ENCODE measurements around the gene CYP20A1. TPM values are rescaled to one million over a fixed set of nuclear protein-coding genes. Genes with fewer than 3 reads are reported as not detected.
A peak's percentile ranks its signal among the peaks of the same experiment; 100 is the strongest.
"Not testable (repeated sequence)": the region's sequence is repeated elsewhere in the genome, so short reads cannot be mapped to it uniquely, and the experiment has no call there.

The CYP20A1 gene, protein sequence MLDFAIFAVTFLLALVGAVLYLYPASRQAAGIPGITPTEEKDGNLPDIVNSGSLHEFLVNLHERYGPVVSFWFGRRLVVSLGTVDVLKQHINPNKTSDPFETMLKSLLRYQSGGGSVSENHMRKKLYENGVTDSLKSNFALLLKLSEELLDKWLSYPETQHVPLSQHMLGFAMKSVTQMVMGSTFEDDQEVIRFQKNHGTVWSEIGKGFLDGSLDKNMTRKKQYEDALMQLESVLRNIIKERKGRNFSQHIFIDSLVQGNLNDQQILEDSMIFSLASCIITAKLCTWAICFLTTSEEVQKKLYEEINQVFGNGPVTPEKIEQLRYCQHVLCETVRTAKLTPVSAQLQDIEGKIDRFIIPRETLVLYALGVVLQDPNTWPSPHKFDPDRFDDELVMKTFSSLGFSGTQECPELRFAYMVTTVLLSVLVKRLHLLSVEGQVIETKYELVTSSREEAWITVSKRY
- 10 to 100 TPM; 19.8 to 23.9 (median 23.1) TPM for polyA plus RNA-seq (ENCODE audit: insufficient read length in 4 of 4)

DNA sequence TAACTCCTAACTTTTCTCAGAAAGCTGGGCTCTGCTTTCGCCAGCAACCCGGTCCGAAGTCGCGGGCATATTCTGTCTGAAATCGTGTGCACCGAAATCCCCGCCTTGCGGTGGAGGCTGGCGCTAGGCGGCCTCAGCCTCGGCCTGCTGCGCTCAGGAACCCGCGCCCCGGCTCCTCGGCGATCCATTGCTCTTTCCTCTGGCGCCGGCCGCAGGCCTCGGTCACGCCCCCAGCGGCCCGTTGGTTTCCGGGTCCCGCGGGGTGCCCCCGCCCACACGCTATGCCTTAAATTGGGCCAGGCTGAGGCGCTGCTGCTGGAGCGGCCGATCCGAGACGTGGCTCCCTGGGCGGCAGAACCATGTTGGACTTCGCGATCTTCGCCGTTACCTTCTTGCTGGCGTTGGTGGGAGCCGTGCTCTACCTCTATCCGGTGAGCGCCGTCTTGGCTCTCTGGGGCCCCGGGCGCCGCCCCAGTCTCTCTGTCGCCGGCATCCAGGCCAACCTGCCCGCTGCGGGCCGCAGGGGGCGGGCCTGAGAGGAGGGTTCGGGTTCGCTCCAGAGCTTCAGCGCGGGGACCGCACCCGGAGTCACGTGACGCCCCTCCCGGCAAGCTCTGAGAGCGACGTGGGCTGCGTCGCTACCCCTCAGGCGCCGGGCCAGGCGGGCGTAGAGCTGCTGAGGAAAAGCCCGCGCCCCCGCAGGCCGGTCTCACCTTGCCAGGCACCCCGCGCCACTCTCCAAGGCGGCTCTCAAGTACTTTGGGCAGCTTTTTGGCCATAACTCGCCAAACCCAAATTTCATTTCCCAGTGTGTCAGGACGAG is at the start of gene CYP20A1:
Gene CYP20A1 (plus strand): TSS at position 315 of the 823 bp plus-strand sequence. CDS start 45 bp downstream, at position 360.
- peak; percentile 91 to 94 (median 92) for DNase-seq (ENCODE audit: low read depth in 4 of 4, low spot score in 3 of 4)

DNA sequence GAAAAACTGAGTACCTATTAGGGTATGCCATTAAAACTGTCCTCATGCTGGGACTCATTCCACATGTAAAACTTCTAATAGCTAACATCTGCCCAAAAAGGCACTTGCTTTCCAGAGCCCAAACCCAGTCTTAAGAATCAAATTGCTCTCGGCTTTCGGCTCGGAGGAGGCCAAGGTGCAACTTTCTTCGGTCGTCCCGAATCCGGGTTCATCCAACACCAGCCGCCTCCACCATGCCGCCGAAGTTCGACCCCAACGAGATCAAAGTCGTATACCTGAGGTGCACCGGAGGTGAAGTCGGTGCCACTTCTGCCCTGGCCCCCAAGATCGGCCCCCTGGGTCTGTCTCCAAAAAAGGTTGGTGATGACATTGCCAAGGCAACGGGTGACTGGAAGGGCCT is 48.3 kb upstream of the CYP20A1 start:
- DNase-seq (ENCODE audit: low read depth in 4 of 4, low spot score in 3 of 4): not testable (repeated sequence)

DNA sequence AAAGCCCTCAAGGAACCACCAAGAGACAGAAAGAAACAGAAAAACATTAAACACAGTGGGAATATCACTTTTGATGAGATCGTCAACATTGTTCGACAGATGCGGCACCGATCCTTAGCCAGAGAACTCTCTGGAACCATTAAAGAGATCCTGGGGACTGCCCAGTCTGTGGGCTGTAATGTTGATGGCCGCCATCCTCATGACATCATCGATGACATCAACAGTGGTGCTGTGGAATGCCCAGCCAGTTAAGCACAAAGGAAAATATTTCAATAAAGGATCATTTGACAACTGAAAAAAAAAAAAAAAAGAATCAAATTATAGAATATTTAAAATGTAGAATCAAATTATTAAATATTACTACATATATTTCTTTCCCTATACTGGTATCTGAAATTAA is 47.8 kb upstream of the CYP20A1 start:
- not testable (repeated sequence) for DNase-seq (ENCODE audit: low read depth in 4 of 4, low spot score in 3 of 4)

DNA sequence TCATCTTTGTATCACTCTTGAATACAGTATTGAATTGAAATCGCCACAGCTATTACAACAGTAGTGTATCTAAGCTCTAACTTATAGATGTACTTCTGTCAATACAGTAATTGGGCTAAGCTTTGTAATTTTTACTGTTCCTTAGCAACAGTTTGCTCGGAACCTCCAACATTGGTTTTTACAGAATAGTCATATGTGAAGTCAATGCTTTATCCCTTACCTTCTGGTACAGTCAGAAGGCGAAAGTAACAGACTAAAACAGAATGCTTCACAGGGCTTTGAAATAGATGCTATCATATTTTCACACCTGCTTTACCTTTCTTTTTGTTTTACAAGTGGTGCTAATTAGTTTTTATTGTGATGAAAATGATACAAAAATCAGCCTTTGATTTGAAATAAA is 46.9 kb upstream of the CYP20A1 start:
- DNase-seq (ENCODE audit: low read depth in 4 of 4, low spot score in 3 of 4): no peak

DNA sequence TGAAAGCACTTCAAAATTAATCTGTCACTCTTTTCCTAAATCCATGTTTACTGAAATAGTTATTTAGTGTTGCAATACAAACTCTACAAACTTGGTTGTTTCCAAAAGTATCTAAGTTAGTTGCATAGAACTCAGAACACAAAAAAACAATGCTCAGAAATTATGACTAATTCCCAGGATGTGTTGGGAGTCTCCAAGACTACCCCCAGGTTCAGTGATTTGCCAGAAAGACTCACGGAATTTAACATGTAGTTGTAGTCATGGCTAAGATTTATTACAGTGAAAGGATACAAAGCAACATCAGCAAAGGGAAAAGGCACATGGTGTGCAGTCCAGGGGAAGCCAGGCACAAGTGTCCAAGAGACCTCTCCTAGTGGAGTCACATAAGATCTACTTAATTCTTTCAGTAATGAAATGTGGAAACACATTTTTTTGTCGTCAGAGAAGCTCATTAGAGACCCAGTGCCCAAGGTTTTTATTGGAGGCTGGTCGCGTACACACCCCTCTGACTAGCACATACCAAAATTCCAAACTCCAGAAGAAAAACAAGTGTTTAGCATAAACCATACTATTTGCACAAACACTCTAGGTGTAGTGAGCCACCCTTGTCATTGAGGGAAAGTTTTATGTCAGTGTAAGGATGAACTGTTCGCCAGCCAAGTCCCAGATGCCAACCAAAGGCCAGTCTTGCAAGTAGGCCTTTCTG is 43.3 kb upstream of the CYP20A1 start:
- no peak for DNase-seq (ENCODE audit: low read depth in 4 of 4, low spot score in 3 of 4)

DNA sequence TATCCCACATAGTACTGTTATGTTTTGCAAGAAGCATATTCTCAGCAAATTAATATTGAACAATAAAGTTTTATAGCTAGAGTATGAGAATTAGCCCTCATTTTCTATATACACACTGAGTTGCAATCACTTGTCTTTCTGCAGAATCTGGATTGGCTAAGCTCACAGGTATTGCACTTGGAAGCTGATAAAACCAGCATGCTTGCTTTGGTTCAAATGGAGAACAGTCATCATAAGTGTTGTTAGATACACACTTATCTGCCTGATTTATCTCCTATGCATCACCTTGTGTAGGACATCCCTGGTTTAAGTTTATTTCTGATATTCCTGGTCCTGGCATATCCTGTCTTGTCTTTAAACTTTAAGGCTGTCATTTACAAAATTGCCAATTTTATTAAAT is 38.0 kb upstream of the CYP20A1 start:
- no peak for DNase-seq (ENCODE audit: low read depth in 4 of 4, low spot score in 3 of 4)

DNA sequence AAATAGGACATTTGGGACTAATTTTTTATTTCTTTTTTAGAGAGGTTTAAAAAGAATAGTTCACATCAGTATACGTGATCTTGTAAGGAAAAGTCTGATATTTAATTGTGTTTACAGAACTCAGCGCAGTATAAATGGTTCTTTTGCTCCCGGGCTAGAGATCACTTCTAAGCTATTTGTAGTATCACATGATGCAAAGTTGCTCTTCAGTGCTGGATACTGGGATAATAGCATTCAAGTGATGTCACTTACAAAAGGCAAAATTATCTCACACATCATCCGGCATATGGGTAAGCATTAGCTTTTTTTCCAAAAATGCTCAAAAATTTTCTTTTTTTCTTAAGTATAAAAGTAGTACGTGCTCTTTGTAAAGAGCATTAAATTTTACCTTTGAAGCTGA is 37.4 kb upstream of the CYP20A1 start:
- DNase-seq (ENCODE audit: low read depth in 4 of 4, low spot score in 3 of 4): no peak

DNA sequence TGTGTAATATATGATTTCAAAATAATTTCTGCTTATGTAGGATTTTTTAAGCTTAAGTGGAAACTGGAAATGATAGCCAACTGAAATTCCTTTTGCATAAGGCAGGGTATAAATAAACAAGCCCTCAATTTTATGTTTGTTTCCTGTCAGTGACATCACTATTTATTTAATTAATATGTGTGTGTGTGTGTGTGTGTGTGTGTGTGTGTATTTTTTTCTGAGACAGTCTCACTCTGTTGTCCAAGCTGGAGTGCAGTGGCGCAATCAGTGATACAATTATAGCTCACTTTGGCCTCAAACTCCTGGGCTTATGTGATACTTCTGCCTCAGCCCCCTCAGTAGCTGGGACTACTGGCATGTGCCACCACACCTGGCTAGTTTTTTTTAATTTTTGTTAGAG is 29.3 kb upstream of the CYP20A1 start:
- DNase-seq (ENCODE audit: low read depth in 4 of 4, low spot score in 3 of 4): no peak

DNA sequence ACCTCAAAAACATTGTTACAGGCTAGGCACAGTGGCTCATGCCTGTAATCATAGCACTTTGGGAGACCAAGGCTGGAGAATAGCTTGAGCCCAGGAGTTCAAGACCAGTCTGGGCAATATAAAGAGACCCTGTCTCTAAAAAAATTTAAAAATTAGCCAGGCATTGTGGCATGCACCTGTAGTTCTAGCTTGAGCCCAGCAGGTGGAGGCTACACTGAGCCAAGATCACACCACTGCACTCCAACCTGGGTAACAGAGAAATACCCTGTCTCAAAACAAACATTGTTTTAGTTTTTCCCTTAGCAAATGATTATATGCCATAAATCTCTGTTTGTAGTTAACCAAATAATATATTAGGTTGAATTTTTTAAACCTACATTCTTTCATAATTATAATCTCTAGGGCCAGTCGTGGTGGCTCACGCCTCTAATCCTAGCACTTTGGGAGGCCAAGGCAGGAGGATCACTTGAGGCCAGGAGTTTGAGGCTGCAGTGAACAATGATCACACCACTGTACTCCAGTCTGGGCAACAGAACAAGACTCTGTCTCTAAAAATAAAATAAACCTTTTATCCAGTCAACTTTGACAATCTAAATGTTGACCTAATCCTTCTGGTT is 13.3 kb upstream of the CYP20A1 start:
- DNase-seq (ENCODE audit: low read depth in 4 of 4, low spot score in 3 of 4): no peak

DNA sequence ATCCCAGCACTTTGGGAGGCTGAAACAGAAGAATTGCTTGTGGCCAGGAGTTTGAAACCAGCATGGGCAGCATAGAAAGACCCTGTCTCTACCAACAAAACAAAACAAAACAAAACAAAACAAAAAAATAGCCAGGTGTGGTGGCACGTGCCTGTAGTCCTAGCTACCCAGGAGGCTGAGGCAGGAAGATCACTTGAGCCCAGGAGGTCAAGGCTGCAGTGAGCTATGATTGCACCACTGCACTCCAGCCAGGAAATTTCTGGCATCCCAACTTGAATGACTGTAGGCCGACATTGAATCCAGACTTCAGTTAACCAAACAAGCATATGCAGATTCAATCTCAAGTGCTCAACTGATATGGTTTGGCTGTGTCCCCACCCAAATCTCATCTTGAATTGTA is 9.1 kb upstream of the CYP20A1 start:
- DNase-seq (ENCODE audit: low read depth in 4 of 4, low spot score in 3 of 4): not testable (repeated sequence)

DNA sequence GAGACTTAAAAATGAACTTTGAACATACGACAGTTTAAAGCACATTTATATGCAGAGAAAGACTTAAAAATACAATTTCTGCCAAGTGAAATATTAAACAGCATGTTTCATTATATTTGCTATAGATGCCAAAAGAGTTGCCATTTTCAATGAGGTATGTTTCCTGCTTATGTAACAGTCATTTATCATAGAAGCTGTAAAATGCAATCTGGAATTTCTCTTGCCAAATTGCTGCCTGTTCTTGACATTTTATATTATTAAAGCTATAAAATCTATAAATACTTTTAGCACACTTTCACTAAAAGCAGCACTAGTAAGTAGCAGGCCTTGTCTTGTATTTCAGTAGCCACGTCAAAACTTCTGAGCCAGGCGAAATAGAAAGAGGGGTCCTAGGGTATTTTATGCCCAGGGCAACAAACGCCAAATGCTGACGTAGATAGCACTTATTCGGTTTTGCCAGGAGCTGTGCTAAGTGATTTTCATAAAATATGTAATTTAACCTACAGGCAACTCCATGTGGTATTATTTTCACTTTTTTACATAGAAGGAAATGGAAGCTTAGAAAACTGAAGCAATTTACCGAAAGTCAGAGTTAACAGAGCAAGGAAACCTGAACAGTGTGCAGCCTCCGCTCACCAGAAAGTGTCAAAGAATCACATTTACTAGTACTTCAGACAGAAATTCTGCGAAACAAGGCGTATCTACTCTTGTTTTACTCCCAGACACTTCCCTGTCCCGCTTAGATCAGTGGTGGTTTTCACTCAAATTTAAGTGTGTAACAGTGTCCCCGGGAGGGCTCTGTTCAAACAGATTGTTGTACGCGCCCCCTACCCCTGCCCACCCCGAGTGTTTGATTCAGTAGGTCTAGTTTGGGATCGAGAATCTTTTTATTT is 1.2 kb upstream of the CYP20A1 start:
- no peak for DNase-seq (ENCODE audit: low read depth in 4 of 4, low spot score in 3 of 4)

DNA sequence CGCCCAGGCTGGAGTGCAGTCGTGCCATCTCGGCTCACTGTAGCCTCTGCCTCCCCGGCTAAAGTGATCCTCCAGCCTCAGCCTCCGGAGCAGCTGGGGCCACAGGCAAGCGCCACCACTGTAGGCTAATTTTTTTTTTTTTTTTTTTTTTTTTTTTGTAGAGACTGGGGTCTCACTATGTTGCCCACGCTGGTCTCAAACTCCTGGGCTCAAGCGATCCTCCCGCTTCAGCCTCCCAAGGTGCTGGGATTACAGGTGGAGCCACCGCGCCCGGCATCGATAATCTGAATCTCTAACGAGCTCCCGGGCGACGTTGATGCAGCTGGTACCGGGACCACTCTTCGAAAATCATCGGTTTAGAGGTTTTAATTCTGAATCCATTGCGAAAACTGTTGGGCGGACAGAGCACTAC is 520 bp upstream of the CYP20A1 start:
- no peak for DNase-seq (ENCODE audit: low read depth in 4 of 4, low spot score in 3 of 4)

DNA sequence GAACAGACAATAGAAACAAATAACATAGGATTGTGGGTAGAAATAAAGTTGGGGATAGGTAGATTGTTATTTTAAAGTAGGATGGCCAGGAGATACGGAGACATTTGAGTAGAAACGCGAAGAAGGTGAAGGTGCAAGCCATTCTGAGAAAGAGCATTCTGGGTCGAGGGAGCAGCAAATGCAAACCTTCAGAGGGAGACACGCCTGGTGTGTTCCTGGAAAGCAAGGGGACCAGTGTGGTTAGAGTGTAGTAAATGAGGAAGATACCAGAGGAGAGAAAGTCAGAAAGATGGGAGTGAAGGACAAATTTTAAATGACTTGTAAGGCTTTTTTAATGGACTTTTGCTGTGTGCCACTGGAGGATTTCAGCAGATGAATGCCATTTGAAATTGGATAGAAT is 1.7 kb downstream of the CYP20A1 start:
- DNase-seq (ENCODE audit: low read depth in 4 of 4, low spot score in 3 of 4): no peak

DNA sequence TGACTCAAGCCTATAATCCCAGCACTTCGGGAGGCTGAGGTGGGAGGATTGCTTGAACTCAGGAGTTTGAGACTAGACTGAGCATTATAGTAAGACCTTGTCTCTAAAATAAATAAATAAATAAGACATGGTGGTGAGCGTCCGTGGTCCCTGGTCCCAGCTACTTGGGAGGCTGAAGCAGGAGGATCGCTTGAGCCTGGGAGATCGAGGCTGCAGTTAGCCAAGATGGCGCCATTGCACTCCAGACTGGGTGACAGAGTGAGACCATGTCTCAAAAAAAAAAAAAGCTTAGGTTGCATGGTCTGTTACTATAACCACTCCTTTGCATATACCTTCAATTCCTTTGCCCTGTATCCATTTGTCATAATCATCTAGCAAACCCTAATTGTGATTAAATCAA is 3.7 kb downstream of the CYP20A1 start:
- no peak for DNase-seq (ENCODE audit: low read depth in 4 of 4, low spot score in 3 of 4)

DNA sequence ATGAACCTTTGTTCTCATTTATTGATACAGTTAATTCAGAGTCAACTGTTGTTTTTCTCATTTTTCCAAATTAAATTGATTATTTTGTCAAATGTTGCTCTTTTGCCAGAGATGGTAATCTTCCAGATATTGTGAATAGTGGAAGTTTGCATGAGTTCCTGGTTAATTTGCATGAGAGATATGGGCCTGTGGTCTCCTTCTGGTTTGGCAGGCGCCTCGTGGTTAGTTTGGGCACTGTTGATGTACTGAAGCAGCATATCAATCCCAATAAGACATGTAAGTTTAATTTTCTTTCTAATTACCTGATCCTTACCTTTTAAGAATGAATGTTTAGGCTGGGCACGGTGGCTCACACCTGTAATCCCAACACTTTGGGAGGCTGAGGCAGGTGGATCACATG is 7.8 kb downstream of the CYP20A1 start:
- DNase-seq (ENCODE audit: low read depth in 4 of 4, low spot score in 3 of 4): no peak

DNA sequence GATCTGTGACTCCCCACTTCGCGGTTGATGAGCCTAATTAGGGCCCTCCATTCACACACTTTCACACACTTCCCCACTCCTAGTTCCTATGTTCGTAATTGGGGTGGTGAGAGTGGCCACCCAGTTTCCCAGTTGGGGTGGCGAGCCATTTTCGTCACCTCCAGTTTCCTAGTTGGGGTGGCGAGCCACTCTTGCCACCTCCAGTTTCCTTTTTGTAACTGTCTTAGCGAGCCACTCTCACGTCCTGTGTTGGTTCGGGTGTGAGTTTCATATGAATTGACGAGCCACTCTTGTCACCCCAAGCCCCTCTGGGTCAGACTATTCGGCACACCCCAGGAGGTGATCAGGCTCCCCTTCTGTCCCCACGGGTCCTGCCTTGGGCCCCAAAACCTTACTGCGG is 14.0 kb downstream of the CYP20A1 start:
- no peak for DNase-seq (ENCODE audit: low read depth in 4 of 4, low spot score in 3 of 4)

DNA sequence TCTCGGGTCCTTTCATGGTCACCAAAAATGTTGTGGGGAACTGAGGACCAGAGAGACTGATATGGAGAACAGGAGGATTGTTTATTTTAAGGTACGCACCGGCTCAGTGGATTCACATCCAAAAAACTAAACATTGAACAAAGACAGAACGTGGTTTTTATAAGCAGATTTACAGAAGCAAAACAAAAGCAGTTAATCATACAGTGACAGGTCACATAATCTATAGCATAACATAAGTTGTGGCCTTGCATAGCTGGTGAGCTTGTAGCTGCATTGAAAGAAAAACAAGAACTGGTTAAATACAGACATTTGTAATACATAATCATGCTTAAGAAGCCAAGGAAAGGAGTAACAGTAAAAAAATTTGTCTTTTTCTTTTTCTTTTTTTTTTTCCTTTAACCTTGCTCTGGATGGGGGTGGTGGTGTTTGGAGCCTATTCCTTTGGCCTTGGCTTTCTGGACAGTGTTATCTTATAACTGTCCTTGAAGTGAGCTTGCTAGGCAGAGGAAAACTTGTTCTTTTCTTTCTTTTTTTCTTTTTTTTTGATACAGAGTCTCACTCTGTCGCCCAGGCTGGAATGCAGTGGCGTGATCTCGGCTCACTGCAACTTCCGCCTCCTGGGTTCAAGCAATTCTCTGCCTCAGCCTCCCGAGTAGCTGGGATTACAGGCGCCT is 14.7 kb downstream of the CYP20A1 start:
- not testable (repeated sequence) for DNase-seq (ENCODE audit: low read depth in 4 of 4, low spot score in 3 of 4)

DNA sequence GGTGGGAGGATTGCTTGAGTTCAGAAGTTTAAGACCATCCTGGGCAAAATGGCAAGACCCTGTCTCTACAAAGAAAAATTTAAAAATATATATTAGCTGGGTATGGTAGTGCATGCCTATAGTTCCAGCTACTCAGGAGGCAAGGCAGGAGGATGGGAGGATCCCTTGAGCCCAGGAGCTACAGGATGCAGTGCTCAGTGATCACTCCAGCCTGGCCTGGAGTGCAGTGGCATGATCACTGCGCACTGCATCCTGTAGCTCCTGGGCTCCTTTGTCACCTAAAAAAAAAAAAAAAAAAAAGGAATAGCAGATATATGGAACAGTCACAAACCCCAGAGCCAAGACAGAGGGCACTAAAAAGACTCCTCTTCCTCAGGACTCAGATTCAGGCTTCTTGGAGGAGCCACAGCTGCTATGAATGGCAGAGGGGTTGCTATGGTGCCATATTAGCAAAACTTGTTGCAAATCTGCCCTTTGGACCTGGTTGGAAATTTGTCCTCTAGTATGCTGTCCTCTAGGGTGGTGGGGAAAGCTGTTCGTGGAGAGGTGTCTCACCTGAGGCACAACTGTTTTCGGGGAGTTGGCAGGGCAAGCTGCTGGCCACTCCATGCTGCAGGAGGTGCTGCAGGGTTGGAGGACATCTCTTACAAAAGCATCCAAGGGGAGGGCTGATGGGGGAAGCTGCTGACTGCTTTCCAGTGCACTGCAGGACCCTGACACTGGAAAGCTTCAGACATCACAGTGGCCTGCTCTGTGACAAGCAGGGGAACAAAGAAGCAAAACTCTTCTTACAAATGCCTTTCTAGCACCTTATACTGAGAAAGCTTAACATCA is 22.7 kb downstream of the CYP20A1 start:
- DNase-seq (ENCODE audit: low read depth in 4 of 4, low spot score in 3 of 4): no peak
